PC-9 (cell line): Measurements from ENCODE around the gene IKZF2.

Experiments used
- CTCF ChIP-seq: fragments of 200-600 bp; sonication (generic); conservative IDR thresholded peaks from 2 replicates; pipeline ENCODE4 v1.6.1; 2017; ENCODE audit warnings: mixed run types, antibody characterized with exemption, mild to moderate bottlenecking, moderate library complexity
- EZH2 ChIP-seq: fragments of 200-600 bp; sonication (generic); IDR thresholded peaks from 2 replicates; pipeline ENCODE4 v1.8.0; 2017; ENCODE audit warnings: antibody characterized with exemption, low read depth

- no peak for TF ChIP-seq EZH2
- TF ChIP-seq CTCF, result no peak
These were observed 8.4 kb upstream of the IKZF2 start for GRCh38 chr2:213159768-213160167.
